Measurements from ENCODE around the gene RPL31. TPM values are rescaled to one million over a fixed set of nuclear protein-coding genes. Genes with fewer than 3 reads are reported as not detected.
A peak's percentile ranks its signal among the peaks of the same experiment; 100 is the strongest.

Gene RPL31
- polyA plus RNA-seq, 4 donors: 2,275 to 7,641 (median 4,031) TPM

DNA sequence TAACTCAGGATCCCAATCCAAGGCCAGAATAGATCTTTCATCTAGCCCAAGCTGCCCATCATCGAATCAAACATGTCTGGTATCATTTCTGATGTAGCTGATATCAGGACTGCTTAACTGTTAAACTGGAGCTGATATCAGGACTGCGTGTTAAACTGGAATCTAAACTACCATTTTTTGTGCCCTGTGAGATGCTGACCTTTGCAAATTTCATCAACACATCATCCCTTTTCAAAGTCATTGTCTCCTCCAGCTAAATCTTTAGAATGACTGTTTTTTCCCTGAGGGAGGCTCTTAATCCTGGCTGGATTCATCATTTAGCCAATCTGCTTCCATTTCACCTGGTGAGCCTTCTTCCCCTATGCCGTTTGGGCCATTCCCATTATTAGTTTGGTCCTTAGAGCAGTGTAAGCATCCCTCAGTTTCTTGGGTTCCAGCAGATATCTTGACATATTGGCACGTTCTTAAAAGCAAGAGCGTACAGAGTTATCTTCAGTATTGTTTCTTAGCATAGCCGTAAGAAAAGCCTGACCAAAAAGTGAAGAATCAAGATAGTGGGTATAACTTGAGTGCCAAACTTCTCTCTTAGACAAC, 12.3 kb downstream of the RPL31 start:
- peaks cover 3 to 17% (median 13%) of the 10 kb centered on the region in 3 donors for H3K36me3 ChIP-seq (ENCODE audit: control insufficient read depth in 3 of 3, insufficient read depth in 2 of 3, low read depth in 1 of 3, low read length in 3 of 3)
- FAIRE-seq (no peak), DNase-seq (no peak)
- no peaks in the 10 kb centered on the region for H3K27me3 ChIP-seq (ENCODE audit: control insufficient read depth in 3 of 3, insufficient read depth in 3 of 3, low read length in 3 of 3)
- no peak overlapping the region for H3K27ac ChIP-seq (ENCODE audit: low read depth in 1 of 3, low read length in 2 of 3)
- no peaks in the 10 kb centered on the region for H3K4me1 ChIP-seq (ENCODE audit: control insufficient read depth in 3 of 3, insufficient read depth in 2 of 3, low read depth in 1 of 3, low read length in 2 of 3)
- H3K4me3 ChIP-seq (ENCODE audit: low read depth in 1 of 3, low read length in 3 of 3): no peak overlapping the region
- WGBS, 3 donors: 92 to 94% (median 93%) methylated on average over 6 of the region's 6 CpGs
- no peaks in the 10 kb centered on the region for H3K9me3 ChIP-seq (ENCODE audit: control insufficient read depth in 2 of 2, insufficient read depth in 1 of 2, low read depth in 1 of 2, low read length in 1 of 2)

- WGBS, 3 donors: 84 to 87% (median 85%) methylated on average over 3 of the region's 3 CpGs
- Histone ChIP-seq H3K4me1 (ENCODE audit: control insufficient read depth in 3 of 3, insufficient read depth in 2 of 3, low read depth in 1 of 3, low read length in 2 of 3) (no peaks in the 10 kb centered on the region), H3K9me3 (ENCODE audit: control insufficient read depth in 2 of 2, insufficient read depth in 1 of 2, low read depth in 1 of 2, low read length in 1 of 2) (no peaks in the 10 kb centered on the region), H3K27ac (ENCODE audit: low read depth in 1 of 3, low read length in 2 of 3) (no peak overlapping the region), H3K36me3 (ENCODE audit: control insufficient read depth in 3 of 3, insufficient read depth in 2 of 3, low read depth in 1 of 3, low read length in 3 of 3) (peaks cover 3 to 21% (median 14%) of the 10 kb centered on the region in 3 donors), H3K27me3 (ENCODE audit: control insufficient read depth in 3 of 3, insufficient read depth in 3 of 3, low read length in 3 of 3) (no peaks in the 10 kb centered on the region), H3K4me3 (ENCODE audit: low read depth in 1 of 3, low read length in 3 of 3) (no peak overlapping the region)
- no peak for FAIRE-seq
- no peak for DNase-seq
Observed at GRCh38 chr2:101017371-101017770, 15.3 kb downstream of the RPL31 start.

DNA sequence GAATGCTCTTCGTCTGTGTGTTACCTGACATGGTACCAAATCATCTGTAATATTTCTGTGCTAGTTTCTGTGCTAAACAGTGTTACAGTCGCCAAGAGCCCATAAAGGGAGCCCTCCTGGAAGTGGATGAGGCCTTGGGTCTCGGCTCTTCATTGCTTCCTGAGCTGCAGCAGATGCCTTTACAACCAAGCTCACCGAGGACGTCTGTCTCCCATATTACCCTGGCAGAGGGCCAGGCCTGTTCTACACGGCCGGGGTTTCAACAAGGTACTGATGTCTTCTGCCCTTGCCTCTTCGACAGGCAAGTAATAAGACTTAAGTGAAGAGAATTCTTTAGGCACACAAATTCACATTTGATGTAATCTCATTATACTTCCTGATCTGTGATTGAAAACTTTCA, 16.8 kb downstream of the RPL31 start:
- Histone ChIP-seq H3K27ac (ENCODE audit: low read depth in 1 of 3, low read length in 2 of 3) (no peak overlapping the region), H3K27me3 (ENCODE audit: control insufficient read depth in 3 of 3, insufficient read depth in 3 of 3, low read length in 3 of 3) (no peaks in the 10 kb centered on the region), H3K36me3 (ENCODE audit: control insufficient read depth in 3 of 3, insufficient read depth in 2 of 3, low read depth in 1 of 3, low read length in 3 of 3) (peaks cover 3 to 18% (median 14%) of the 10 kb centered on the region in 3 donors), H3K4me1 (ENCODE audit: control insufficient read depth in 3 of 3, insufficient read depth in 2 of 3, low read depth in 1 of 3, low read length in 2 of 3) (no peaks in the 10 kb centered on the region), H3K4me3 (ENCODE audit: low read depth in 1 of 3, low read length in 3 of 3) (no peak overlapping the region), H3K9me3 (ENCODE audit: control insufficient read depth in 2 of 2, insufficient read depth in 1 of 2, low read depth in 1 of 2, low read length in 1 of 2) (no peaks in the 10 kb centered on the region)
- DNase-seq (no peak), FAIRE-seq (no peak)
- WGBS, 3 donors: 52 to 63% (median 58%) methylated on average over 8 of the region's 8 CpGs

DNA sequence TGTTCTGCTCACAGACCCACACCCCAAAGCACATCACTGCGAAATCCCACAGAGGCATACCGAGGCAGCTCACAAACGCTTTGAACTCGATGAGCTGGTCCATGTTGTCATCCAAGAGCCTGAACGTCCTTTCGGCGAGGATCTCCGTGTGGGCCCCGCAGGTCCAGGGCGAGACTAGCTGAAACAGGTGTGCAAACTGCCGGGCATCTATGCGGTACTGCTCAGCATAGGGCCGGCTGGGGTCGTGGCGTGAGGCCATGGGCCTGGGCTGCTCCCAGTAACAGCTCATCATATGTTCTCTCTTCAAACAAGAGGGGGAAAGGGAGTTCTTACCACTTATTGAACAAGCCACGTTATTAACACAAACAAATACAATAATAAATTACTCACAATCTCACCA, 20.1 kb downstream of the RPL31 start:
- Histone ChIP-seq H3K27me3 (ENCODE audit: control insufficient read depth in 3 of 3, insufficient read depth in 3 of 3, low read length in 3 of 3) (no peaks in the 10 kb centered on the region), H3K9me3 (ENCODE audit: control insufficient read depth in 2 of 2, insufficient read depth in 1 of 2, low read depth in 1 of 2, low read length in 1 of 2) (no peaks in the 10 kb centered on the region), H3K4me3 (ENCODE audit: low read depth in 1 of 3, low read length in 3 of 3) (no peak overlapping the region), H3K36me3 (ENCODE audit: control insufficient read depth in 3 of 3, insufficient read depth in 2 of 3, low read depth in 1 of 3, low read length in 3 of 3) (peaks cover 7 to 28% (median 11%) of the 10 kb centered on the region in 3 donors), H3K4me1 (ENCODE audit: control insufficient read depth in 3 of 3, insufficient read depth in 2 of 3, low read depth in 1 of 3, low read length in 2 of 3) (peaks cover 0 to 5% (median 0%) of the 10 kb centered on the region in 3 donors), H3K27ac (ENCODE audit: low read depth in 1 of 3, low read length in 2 of 3) (no peak overlapping the region)
- FAIRE-seq (no peak), DNase-seq (no peak)
- 89 to 91% (median 90%) methylated on average over 16 of the region's 16 CpGs for WGBS, 3 donors

- DNase-seq: no peak
- Histone ChIP-seq H3K9me3 (ENCODE audit: control insufficient read depth in 2 of 2, insufficient read depth in 1 of 2, low read depth in 1 of 2, low read length in 1 of 2) (no peaks in the 10 kb centered on the region), H3K36me3 (ENCODE audit: control insufficient read depth in 3 of 3, insufficient read depth in 2 of 3, low read depth in 1 of 3, low read length in 3 of 3) (peaks cover 7 to 36% (median 14%) of the 10 kb centered on the region in 3 donors), H3K4me3 (ENCODE audit: low read depth in 1 of 3, low read length in 3 of 3) (no peak overlapping the region), H3K27me3 (ENCODE audit: control insufficient read depth in 3 of 3, insufficient read depth in 3 of 3, low read length in 3 of 3) (no peaks in the 10 kb centered on the region), H3K27ac (ENCODE audit: low read depth in 1 of 3, low read length in 2 of 3) (no peak overlapping the region), H3K4me1 (ENCODE audit: control insufficient read depth in 3 of 3, insufficient read depth in 2 of 3, low read depth in 1 of 3, low read length in 2 of 3) (peaks cover 0 to 5% (median 0%) of the 10 kb centered on the region in 3 donors)
- 94 to 98% (median 97%) methylated on average over 6 of the region's 6 CpGs for WGBS, 3 donors
- FAIRE-seq: no peak
Observed at GRCh38 chr2:101023327-101024107, 21.4 kb downstream of the RPL31 start.

- Histone ChIP-seq H3K27ac (ENCODE audit: low read depth in 1 of 3, low read length in 2 of 3) (no peak overlapping the region), H3K4me3 (ENCODE audit: low read depth in 1 of 3, low read length in 3 of 3) (no peak overlapping the region), H3K9me3 (ENCODE audit: control insufficient read depth in 2 of 2, insufficient read depth in 1 of 2, low read depth in 1 of 2, low read length in 1 of 2) (no peaks in the 10 kb centered on the region), H3K4me1 (ENCODE audit: control insufficient read depth in 3 of 3, insufficient read depth in 2 of 3, low read depth in 1 of 3, low read length in 2 of 3) (peaks cover 0 to 5% (median 0%) of the 10 kb centered on the region in 3 donors), H3K36me3 (ENCODE audit: control insufficient read depth in 3 of 3, insufficient read depth in 2 of 3, low read depth in 1 of 3, low read length in 3 of 3) (peaks cover 3 to 44% (median 11%) of the 10 kb centered on the region in 3 donors), H3K27me3 (ENCODE audit: control insufficient read depth in 3 of 3, insufficient read depth in 3 of 3, low read length in 3 of 3) (no peaks in the 10 kb centered on the region)
- 92 to 97% (median 96%) methylated on average over 6 of the region's 6 CpGs for WGBS, 3 donors
- DNase-seq (no peak), FAIRE-seq (no peak)
Observed at GRCh38 chr2:101025561-101025960, 23.5 kb downstream of the RPL31 start.

DNA sequence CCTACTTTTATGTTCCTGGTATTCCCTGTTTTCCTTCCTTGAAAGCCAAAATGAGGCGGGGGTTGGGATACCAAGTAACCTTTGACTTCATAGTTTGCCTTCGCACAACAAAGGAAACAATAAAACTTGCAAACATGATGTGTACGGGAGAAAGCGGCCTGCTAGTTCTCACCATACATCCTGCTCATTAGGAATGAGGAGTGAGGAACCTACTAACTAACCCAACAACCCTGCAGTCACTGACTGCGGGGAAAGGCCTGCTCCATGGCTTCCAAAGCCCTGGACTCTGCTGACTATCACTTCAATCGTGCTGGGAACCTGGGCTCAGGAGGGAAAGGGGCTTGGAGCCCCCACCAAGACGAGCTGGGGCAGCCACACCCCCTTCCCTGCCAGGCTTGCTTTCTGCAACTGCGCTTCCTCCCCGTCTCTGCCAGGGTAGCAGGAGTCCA, 24.2 kb downstream of the RPL31 start:
- Histone ChIP-seq H3K9me3 (ENCODE audit: control insufficient read depth in 2 of 2, insufficient read depth in 1 of 2, low read depth in 1 of 2, low read length in 1 of 2) (no peaks in the 10 kb centered on the region), H3K27me3 (ENCODE audit: control insufficient read depth in 3 of 3, insufficient read depth in 3 of 3, low read length in 3 of 3) (no peaks in the 10 kb centered on the region), H3K36me3 (ENCODE audit: control insufficient read depth in 3 of 3, insufficient read depth in 2 of 3, low read depth in 1 of 3, low read length in 3 of 3) (peaks cover 3 to 44% (median 5%) of the 10 kb centered on the region in 3 donors), H3K27ac (ENCODE audit: low read depth in 1 of 3, low read length in 2 of 3) (no peak overlapping the region), H3K4me3 (ENCODE audit: low read depth in 1 of 3, low read length in 3 of 3) (no peak overlapping the region), H3K4me1 (ENCODE audit: control insufficient read depth in 3 of 3, insufficient read depth in 2 of 3, low read depth in 1 of 3, low read length in 2 of 3) (peaks cover 0 to 5% (median 0%) of the 10 kb centered on the region in 3 donors)
- DNase-seq (peak in 1 of 2 donors; percentile 34), FAIRE-seq (no peak)
- WGBS, 3 donors: 27 to 47% (median 37%) methylated on average over 9 of the region's 9 CpGs

DNA sequence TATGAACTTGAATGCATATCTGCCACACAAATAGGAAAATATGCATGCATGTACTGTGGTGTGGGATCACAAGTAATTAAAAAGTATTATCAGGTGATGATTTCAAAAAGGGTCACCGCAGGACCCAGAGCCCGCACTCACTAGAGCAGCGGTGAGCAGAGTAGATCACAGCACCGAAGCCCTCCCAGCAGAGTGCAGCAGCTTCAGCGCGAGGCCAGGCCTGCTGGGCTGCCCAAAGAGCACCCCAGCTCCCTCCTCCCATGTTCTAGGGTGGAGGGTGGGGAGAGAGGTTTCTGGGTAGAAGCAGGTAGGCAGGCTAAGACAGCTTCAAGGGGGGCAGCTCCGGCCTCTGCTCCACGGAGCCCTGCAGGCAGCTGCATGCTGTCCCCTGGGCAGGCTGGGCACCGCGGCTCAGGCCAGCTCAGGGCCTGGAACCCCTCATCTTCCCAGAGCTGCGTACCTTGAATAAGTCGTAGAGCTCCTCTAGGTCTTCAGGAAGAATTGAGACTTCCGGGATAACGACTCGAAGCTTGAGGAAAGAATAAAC, 24.9 kb downstream of the RPL31 start:
- Histone ChIP-seq H3K4me3 (ENCODE audit: low read depth in 1 of 3, low read length in 3 of 3) (no peak overlapping the region), H3K27me3 (ENCODE audit: control insufficient read depth in 3 of 3, insufficient read depth in 3 of 3, low read length in 3 of 3) (no peaks in the 10 kb centered on the region), H3K27ac (ENCODE audit: low read depth in 1 of 3, low read length in 2 of 3) (no peak overlapping the region), H3K4me1 (ENCODE audit: control insufficient read depth in 3 of 3, insufficient read depth in 2 of 3, low read depth in 1 of 3, low read length in 2 of 3) (peaks cover 0 to 5% (median 0%) of the 10 kb centered on the region in 3 donors), H3K36me3 (ENCODE audit: control insufficient read depth in 3 of 3, insufficient read depth in 2 of 3, low read depth in 1 of 3, low read length in 3 of 3) (peaks cover 3 to 38% (median 3%) of the 10 kb centered on the region in 3 donors), H3K9me3 (ENCODE audit: control insufficient read depth in 2 of 2, insufficient read depth in 1 of 2, low read depth in 1 of 2, low read length in 1 of 2) (no peaks in the 10 kb centered on the region)
- DNase-seq: no peak
- FAIRE-seq: no peak
- WGBS, 3 donors: 86 to 95% (median 90%) methylated on average over 15 of the region's 15 CpGs
